SJCRH30 (cell line): ENCODE data around the gene TMEM258. TPM values are rescaled to one million over a fixed set of nuclear protein-coding genes. Genes with fewer than 3 reads are reported as not detected.

Experiments used
- DNase-seq, 2 experiments: peaks; one replicate each; pipeline ENCODE4 v3.0.0-alpha.2; 2015 to 2020
- H3K27ac ChIP-seq: fragments of 250-450 bp; sonication (Bioruptor Pico); 2 replicates; pipeline ENCODE4 v1.5.1; 2020; ENCODE audit warnings: mild to moderate bottlenecking, moderate library complexity
- H3K27me3 ChIP-seq: fragments of 250-450 bp; sonication (Bioruptor Pico); 2 replicates; pipeline ENCODE4 v1.5.1; 2020; ENCODE audit warnings: mild to moderate bottlenecking, moderate library complexity
- H3K36me3 ChIP-seq: fragments of 250-450 bp; sonication (Bioruptor Pico); 2 replicates; pipeline ENCODE4 v1.5.1; 2020; ENCODE audit warnings: mild to moderate bottlenecking, moderate library complexity
- H3K4me1 ChIP-seq: fragments of 250-450 bp; sonication (Bioruptor Pico); 2 replicates; pipeline ENCODE4 v1.5.1; 2020; ENCODE audit warnings: mild to moderate bottlenecking, moderate library complexity
- H3K4me3 ChIP-seq: fragments of 250-450 bp; sonication (Bioruptor Pico); 2 replicates; pipeline ENCODE4 v1.5.1; 2020; ENCODE audit warnings: mild to moderate bottlenecking, moderate library complexity
- H3K9me3 ChIP-seq: fragments of 250-450 bp; sonication (Bioruptor Pico); replicated peaks from 2 replicates; pipeline ENCODE4 v1.5.1; 2020; ENCODE audit warnings: mild to moderate bottlenecking, moderate library complexity
- total RNA-seq: library from RNA; depleted of rRNA; stranded (reverse); fragments of >200 nt; shearing (Covaris generic); gene quantifications from 2 replicates; pipeline ENCODE4 v1.2.3, GENCODE V29; 2014

The TMEM258 gene
- total RNA-seq, 1 experiment from 2014 or later: 95.5 TPM

- DNase-seq: no peak
- Histone ChIP-seq H3K4me1 (peaks cover 10% of the 10 kb centered on the region), H3K27me3 (no peaks in the 10 kb centered on the region), H3K9me3 (no peaks in the 10 kb centered on the region), H3K36me3 (no peaks in the 10 kb centered on the region), H3K4me3 (no peak overlapping the region), H3K27ac (no peak overlapping the region)
These were observed 38.1 kb upstream of the TMEM258 start for GRCh38 chr11:61830237-61831105.

GRCh38 chr11:61829806-61830205 lies 37.4 kb upstream of the TMEM258 start:
- Histone ChIP-seq H3K4me1 (peaks cover 10% of the 10 kb centered on the region), H3K27ac (no peak overlapping the region), H3K9me3 (no peaks in the 10 kb centered on the region), H3K27me3 (no peaks in the 10 kb centered on the region), H3K4me3 (no peak overlapping the region), H3K36me3 (no peaks in the 10 kb centered on the region)
- DNase-seq: no peak

- Histone ChIP-seq H3K9me3 (no peaks in the 10 kb centered on the region), H3K27me3 (no peaks in the 10 kb centered on the region), H3K27ac (no peak overlapping the region), H3K36me3 (no peaks in the 10 kb centered on the region), H3K4me1 (peaks cover 1% of the 10 kb centered on the region; the same call in 1 of the 2 replicates), H3K4me3 (peak overlapping the region; percentile 50)
- DNase-seq: peak in 1 of 2 experiments; percentile 13
These were observed 36.4 kb upstream of the TMEM258 start for GRCh38 chr11:61828629-61829407.

- Histone ChIP-seq H3K9me3 (no peaks in the 10 kb centered on the region), H3K36me3 (no peaks in the 10 kb centered on the region), H3K27ac (no peak overlapping the region), H3K4me3 (peak overlapping the region; percentile 50), H3K4me1 (no peaks in the 10 kb centered on the region), H3K27me3 (no peaks in the 10 kb centered on the region)
- DNase-seq: no peak
These were observed 35.9 kb upstream of the TMEM258 start for GRCh38 chr11:61828379-61828628.

- Histone ChIP-seq H3K9me3 (no peaks in the 10 kb centered on the region), H3K4me1 (no peaks in the 10 kb centered on the region), H3K27me3 (no peaks in the 10 kb centered on the region), H3K4me3 (peak within 1 kb of the TSS; percentile 50), H3K27ac (no peak within 1 kb of the TSS), H3K36me3 (no peaks in the 10 kb centered on the region)
- peak; percentile 56 to 59 for DNase-seq
These were observed 35.4 kb upstream of the TMEM258 start, which contains the start of gene FADS2 for GRCh38 chr11:61827571-61828378. Gene FADS2, plus strand, starts transcription at chr11:61828300. Its CDS starts 91 bp downstream, at chr11:61828391.

- Histone ChIP-seq H3K4me1 (no peaks in the 10 kb centered on the region), H3K9me3 (no peaks in the 10 kb centered on the region), H3K4me3 (no peak overlapping the region), H3K27ac (no peak overlapping the region), H3K36me3 (no peaks in the 10 kb centered on the region), H3K27me3 (no peaks in the 10 kb centered on the region)
- DNase-seq: no peak
These were observed 34.7 kb upstream of the TMEM258 start for GRCh38 chr11:61826930-61827570.

GRCh38 chr11:61820174-61820573 lies 27.8 kb upstream of the TMEM258 start:
- no peaks in the 10 kb centered on the region for H3K36me3 ChIP-seq
- H3K4me1 ChIP-seq: no peaks in the 10 kb centered on the region
- no peak overlapping the region for H3K27ac ChIP-seq
- no peaks in the 10 kb centered on the region for H3K9me3 ChIP-seq
- H3K4me3 ChIP-seq: no peak overlapping the region
- H3K27me3 ChIP-seq: no peaks in the 10 kb centered on the region
- no peak for DNase-seq

- H3K27me3 ChIP-seq: no peaks in the 10 kb centered on the region
- H3K9me3 ChIP-seq: no peaks in the 10 kb centered on the region
- peak overlapping the region; percentile 72 for H3K4me3 ChIP-seq
- H3K27ac ChIP-seq: peak overlapping the region; percentile 80
- no peak for DNase-seq
- H3K36me3 ChIP-seq: peaks cover 10% of the 10 kb centered on the region
- H3K4me1 ChIP-seq: no peaks in the 10 kb centered on the region
These were observed 25.2 kb upstream of the TMEM258 start for GRCh38 chr11:61817471-61818202.

- Histone ChIP-seq H3K4me1 (no peaks in the 10 kb centered on the region), H3K36me3 (peaks cover 17% of the 10 kb centered on the region), H3K9me3 (no peaks in the 10 kb centered on the region), H3K27ac (peak within 1 kb of the TSS; percentile 80), H3K27me3 (no peaks in the 10 kb centered on the region), H3K4me3 (peak within 1 kb of the TSS; percentile 72)
- DNase-seq: peak; percentile 96
These were observed 24.5 kb upstream of the TMEM258 start, which contains the start of gene FADS1 for GRCh38 chr11:61816736-61817455. Gene FADS1, minus strand, starts transcription at chr11:61817003. Its CDS starts 74 bp downstream, at chr11:61816929.

- peak overlapping the region; percentile 72 for H3K4me3 ChIP-seq
- peaks cover 24% of the 10 kb centered on the region for H3K36me3 ChIP-seq
- H3K27ac ChIP-seq: peak overlapping the region; percentile 80
- no peaks in the 10 kb centered on the region for H3K27me3 ChIP-seq
- H3K4me1 ChIP-seq: no peaks in the 10 kb centered on the region
- H3K9me3 ChIP-seq: no peaks in the 10 kb centered on the region
- DNase-seq: peak; percentile 71 to 79
These were observed 23.7 kb upstream of the TMEM258 start for GRCh38 chr11:61815790-61816735.

GRCh38 chr11:61814958-61815789 lies 22.8 kb upstream of the TMEM258 start:
- peak overlapping the region; percentile 80 for H3K27ac ChIP-seq
- peak overlapping the region; percentile 72 for H3K4me3 ChIP-seq
- no peaks in the 10 kb centered on the region for H3K27me3 ChIP-seq
- H3K9me3 ChIP-seq: no peaks in the 10 kb centered on the region
- peak; percentile 94 to 95 for DNase-seq
- peaks cover 29% of the 10 kb centered on the region for H3K36me3 ChIP-seq
- H3K4me1 ChIP-seq: no peaks in the 10 kb centered on the region
